HepG2 (cell line): ENCODE measurements around the gene CHRNA3. TPM values are rescaled to one million over a fixed set of nuclear protein-coding genes. Genes with fewer than 3 reads are reported as not detected.

ENCODE experiments used
- AGO1 ChIP-seq: fragments of 200-400 bp; formaldehyde crosslinking; IDR thresholded peaks from 2 replicates; pipeline ENCODE4 v1.6.1; 2017; ENCODE audit warnings: mild to moderate bottlenecking, low read depth, low read length, moderate library complexity; ENCODE audit not compliant: poor library complexity, severe bottlenecking
- DPF2 ChIP-seq: sonication (generic); formaldehyde crosslinking; IDR thresholded peaks from 2 replicates; pipeline ENCODE4 v1.4.0; 2020; ENCODE audit warnings: mild to moderate bottlenecking, low read depth, missing genetic modification reagents, borderline replicate concordance
- ESRRA ChIP-seq: sonication (generic); formaldehyde crosslinking; IDR thresholded peaks from 2 replicates; pipeline ENCODE4 v1.5.1; 2020; ENCODE audit warnings: mild to moderate bottlenecking, low read depth, missing genetic modification reagents
- IRF9 ChIP-seq: sonication (generic); formaldehyde crosslinking; IDR thresholded peaks from 2 replicates; pipeline ENCODE4 v1.8.0; 2022; ENCODE audit warnings: missing genetic modification reagents, mild to moderate bottlenecking, borderline replicate concordance
- KLF16 ChIP-seq, 2 experiments: sonication (generic) in 1 of 2; formaldehyde crosslinking in 1 of 2; IDR thresholded peaks; 2 replicates each; pipeline versions ENCODE4 v1.6.1 to v1.8.0; 2016 to 2023; ENCODE audit warnings: missing genetic modification reagents in 2 of 2, missing compliant biosample characterization in 1 of 2
- PHF20 ChIP-seq: sonication (generic); formaldehyde crosslinking; IDR thresholded peaks from 2 replicates; pipeline ENCODE4 v1.5.0; 2020; ENCODE audit warnings: mild to moderate bottlenecking, missing genetic modification reagents
- SYNCRIP ChIP-seq: fragments of 200-400 bp; formaldehyde crosslinking; IDR thresholded peaks from 2 replicates; pipeline ENCODE4 v1.6.1; 2018; ENCODE audit warnings: mild to moderate bottlenecking, low read depth, low read length; ENCODE audit not compliant: insufficient read depth
- TARDBP ChIP-seq: sonication (generic); formaldehyde crosslinking; IDR thresholded peaks from 2 replicates; pipeline ENCODE4 v1.8.0; 2022; ENCODE audit warnings: mild to moderate bottlenecking, missing genetic modification reagents
- ZBTB8A ChIP-seq: sonication (generic); formaldehyde crosslinking; IDR thresholded peaks from 2 replicates; pipeline ENCODE4 v1.4.0; 2020; ENCODE audit warnings: mild to moderate bottlenecking, low read depth, missing genetic modification reagents, borderline replicate concordance
- ZFP41 ChIP-seq: sonication (generic); formaldehyde crosslinking; IDR thresholded peaks from 2 replicates; pipeline ENCODE4 v1.4.0; 2020; ENCODE audit warnings: mild to moderate bottlenecking, missing genetic modification reagents, borderline replicate concordance
- ZNF142 ChIP-seq: sonication (generic); formaldehyde crosslinking; IDR thresholded peaks from 2 replicates; pipeline ENCODE4 v1.4.0; 2020; ENCODE audit warnings: missing genetic modification reagents
- ZNF180 ChIP-seq: sonication (generic); formaldehyde crosslinking; IDR thresholded peaks from 2 replicates; pipeline ENCODE4 v1.4.0; 2020; ENCODE audit warnings: low read depth, missing genetic modification reagents, borderline replicate concordance
- ZNF207 ChIP-seq: fragments of 450-650 bp; IDR thresholded peaks from 2 replicates; pipeline ENCODE4 v1.6.1; 2016; ENCODE audit warnings: antibody characterized with exemption, borderline replicate concordance
- ZNF737 ChIP-seq: sonication (generic); formaldehyde crosslinking; IDR thresholded peaks from 2 replicates; pipeline ENCODE4 v1.5.0; 2020; ENCODE audit warnings: missing genetic modification reagents, mild to moderate bottlenecking, borderline replicate concordance
- ZNF883 ChIP-seq: sonication (generic); formaldehyde crosslinking; IDR thresholded peaks from 2 replicates; pipeline ENCODE4 v1.5.1; 2020; ENCODE audit warnings: mild to moderate bottlenecking, missing genetic modification reagents; ENCODE audit errors: not compliant biosample characterization
- polyA plus RNA-seq, 8 experiments: library from polyadenylated mRNA; depleted of rRNA in 3 of 8; stranded (reverse) in 7 of 8; unstranded in 1 of 8; fragments of >200 nt; fragmentation: Illumina TruSeq in 4 of 8; extraction: Trizol in 4 of 8; gene quantifications; 2 replicates each; pipeline versions ENCODE4 v1.2.1 to v1.2.3, GENCODE V29; 2011 to 2016; ENCODE audit warnings: low read depth in 4 of 8, missing spikeins in 1 of 8, mixed read lengths in 1 of 8; ENCODE audit not compliant: insufficient read depth in 1 of 8
- total RNA-seq, 5 experiments: library from RNA; depleted of rRNA; stranded (reverse); fragments of >200 nt; fragmentation: Illumina TruSeq; extraction: Trizol; gene quantifications; 2 replicates each; pipeline ENCODE4 v1.2.3, GENCODE V29; 2016; ENCODE audit warnings: low read depth in 1 of 5
- TF ChIP-seq, protein P1 (sequence below): sonication (generic); formaldehyde crosslinking; IDR thresholded peaks from 2 replicates; pipeline ENCODE4 v1.5.0; 2020; ENCODE audit warnings: mild to moderate bottlenecking, missing genetic modification reagents

The CHRNA3 gene
- total and polyA plus RNA-seq, 2 of the 13 experiments (the other 11 are each of a cell fraction or from before 2014, with no cell fraction given): not detected

GRCh38 chr15:78565951-78566774, 54.6 kb downstream of the CHRNA3 start (continued):
- TF ChIP-seq ZFP41 (0 out of 2 replicates have a peak, but pooled peaks have one; percentile 40), IRF9 (CRISPR knock-in tag) (no peak), KLF16 (CRISPR knock-in tag; IDR thresholded peaks at IDR 0.05) (0 out of 4 replicates have a peak, but pooled peaks of 1 of the 2 experiments have one; percentile 21), ZNF737 (0 out of 2 replicates have a peak, but pooled peaks have one; percentile 43), ZBTB8A (CRISPR knock-in tag) (no peak), ZNF883 (CRISPR knock-in tag) (no peak), ZNF207 (no peak), TARDBP (no peak), AGO1 (no peak), DPF2 (CRISPR knock-in tag) (no peak), SYNCRIP (no peak), ZNF142 (CRISPR knock-in tag) (no peak), ESRRA (no peak), ZNF180 (no peak), PHF20 (CRISPR knock-in tag) (0 out of 2 replicates have a peak, but pooled peaks have one; percentile 2)
- TF ChIP-seq, protein P1, sequence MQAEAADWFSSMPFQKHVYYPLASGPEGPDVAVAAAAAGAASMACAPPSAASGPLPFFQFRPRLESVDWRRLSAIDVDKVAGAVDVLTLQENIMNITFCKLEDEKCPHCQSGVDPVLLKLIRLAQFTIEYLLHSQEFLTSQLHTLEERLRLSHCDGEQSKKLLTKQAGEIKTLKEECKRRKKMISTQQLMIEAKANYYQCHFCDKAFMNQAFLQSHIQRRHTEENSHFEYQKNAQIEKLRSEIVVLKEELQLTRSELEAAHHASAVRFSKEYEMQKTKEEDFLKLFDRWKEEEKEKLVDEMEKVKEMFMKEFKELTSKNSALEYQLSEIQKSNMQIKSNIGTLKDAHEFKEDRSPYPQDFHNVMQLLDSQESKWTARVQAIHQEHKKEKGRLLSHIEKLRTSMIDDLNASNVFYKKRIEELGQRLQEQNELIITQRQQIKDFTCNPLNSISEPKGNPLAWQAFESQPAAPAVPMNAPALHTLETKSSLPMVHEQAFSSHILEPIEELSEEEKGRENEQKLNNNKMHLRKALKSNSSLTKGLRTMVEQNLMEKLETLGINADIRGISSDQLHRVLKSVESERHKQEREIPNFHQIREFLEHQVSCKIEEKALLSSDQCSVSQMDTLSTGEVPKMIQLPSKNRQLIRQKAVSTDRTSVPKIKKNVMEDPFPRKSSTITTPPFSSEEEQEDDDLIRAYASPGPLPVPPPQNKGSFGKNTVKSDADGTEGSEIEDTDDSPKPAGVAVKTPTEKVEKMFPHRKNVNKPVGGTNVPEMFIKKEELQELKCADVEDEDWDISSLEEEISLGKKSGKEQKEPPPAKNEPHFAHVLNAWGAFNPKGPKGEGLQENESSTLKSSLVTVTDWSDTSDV: 0 out of 2 replicates have a peak, but pooled peaks have one; percentile 43
